WTC11 (cell line): ENCODE measurements around the gene NOPCHAP1. TPM values are rescaled to one million over a fixed set of nuclear protein-coding genes. Genes with fewer than 3 reads are reported as not detected.

Experiments used
- ATAC-seq: fragments of 200-7000 bp; cut with Tn5 transposase; 2 replicates; pipeline ENCODE4 v1.10.0; 2021; ENCODE audit warnings: mild to moderate bottlenecking, moderate library complexity
- CTCF ChIA-PET: fragments of 300-600 bp; sonication (Branson Sonifier 250); formaldehyde crosslinking; loops from one replicate; lab custom pipeline; 2021; ENCODE audit warnings: antibody characterized with exemption; lab: Charles Lee
- POLR2A ChIA-PET: fragments of 350-600 bp; sonication (Branson Sonifier 250); formaldehyde crosslinking; loops from one replicate; lab custom pipeline; 2021; ENCODE audit warnings: antibody characterized with exemption; lab: Charles Lee
- DNase-seq: peaks from one replicate; pipeline ENCODE4 v3.0.0; 2021; ENCODE audit warnings: low spot score
- H3K27ac Mint-ChIP-seq: 2 replicates; pipeline ENCODE4 v1.8.0; 2021; ENCODE audit warnings: mixed read lengths
- H3K27me3 Mint-ChIP-seq: 2 replicates; pipeline ENCODE4 v1.8.0; 2021; ENCODE audit warnings: low read depth, mild to moderate bottlenecking, moderate library complexity, mixed read lengths
- H3K36me3 Mint-ChIP-seq: 2 replicates; pipeline ENCODE4 v1.8.0; 2021; ENCODE audit warnings: mixed read lengths
- H3K4me1 Mint-ChIP-seq: 2 replicates; pipeline ENCODE4 v1.8.0; 2022; ENCODE audit warnings: mixed read lengths
- H3K4me3 Mint-ChIP-seq: 2 replicates; pipeline ENCODE4 v1.8.0; 2021; ENCODE audit warnings: mild to moderate bottlenecking, moderate library complexity, mixed read lengths
- H3K9me3 Mint-ChIP-seq: 2 replicates; pipeline ENCODE4 v1.8.0; 2021; ENCODE audit warnings: mixed read lengths
- CREM ChIP-seq: sonication (generic); formaldehyde crosslinking; IDR thresholded peaks from 2 replicates; pipeline ENCODE4 v1.8.1; 2022; ENCODE audit warnings: mild to moderate bottlenecking, missing genetic modification reagents, moderate library complexity
- CTCF ChIP-seq: fragments of 200-600 bp; IDR thresholded peaks from 2 replicates; pipeline ENCODE4 v1.8.0; 2022; ENCODE audit warnings: antibody characterized with exemption
- E2F1 ChIP-seq: sonication (generic); formaldehyde crosslinking; IDR thresholded peaks from 2 replicates; pipeline ENCODE4 v1.8.0; 2022; ENCODE audit warnings: mild to moderate bottlenecking, missing genetic modification reagents
- ELF4 ChIP-seq: sonication (generic); formaldehyde crosslinking; IDR thresholded peaks from 2 replicates; pipeline ENCODE4 v1.8.1; 2022; ENCODE audit warnings: low read depth, mild to moderate bottlenecking, moderate library complexity, missing genetic modification reagents
- FOXJ3 ChIP-seq: sonication (generic); formaldehyde crosslinking; IDR thresholded peaks from 2 replicates; pipeline ENCODE4 v1.9.0; 2021; ENCODE audit warnings: missing genetic modification reagents, mild to moderate bottlenecking, borderline replicate concordance
- FOXK1 ChIP-seq: sonication (generic); formaldehyde crosslinking; IDR thresholded peaks from 2 replicates; pipeline ENCODE4 v1.8.0; 2022; ENCODE audit warnings: mild to moderate bottlenecking, moderate library complexity, missing genetic modification reagents
- FOXP1 ChIP-seq: sonication (generic); formaldehyde crosslinking; IDR thresholded peaks from 2 replicates; pipeline ENCODE4 v1.8.0; 2022; ENCODE audit warnings: missing genetic modification reagents, mild to moderate bottlenecking, moderate library complexity, borderline replicate concordance
- HMGA2 ChIP-seq: fragments of 250-450 bp; sonication (Bioruptor Pico); IDR thresholded peaks from 2 replicates; pipeline ENCODE4 v1.4.0; 2021; ENCODE audit warnings: mild to moderate bottlenecking, moderate library complexity
- JUN ChIP-seq: sonication (generic); formaldehyde crosslinking; IDR thresholded peaks from 2 replicates; pipeline ENCODE4 v1.8.0; 2023; ENCODE audit warnings: mild to moderate bottlenecking, missing genetic modification reagents
- MAX ChIP-seq: sonication (generic); formaldehyde crosslinking; IDR thresholded peaks from 2 replicates; pipeline ENCODE4 v1.8.0; 2022; ENCODE audit warnings: mild to moderate bottlenecking, missing genetic modification reagents
- NFATC4 ChIP-seq: fragments of 250-450 bp; sonication (Bioruptor Pico); IDR thresholded peaks from 2 replicates; pipeline ENCODE4 v1.9.0; 2021; ENCODE audit warnings: mild to moderate bottlenecking
- NFE2L1 ChIP-seq: sonication (generic); formaldehyde crosslinking; IDR thresholded peaks from 2 replicates; pipeline ENCODE4 v1.8.1; 2023; ENCODE audit warnings: missing genetic modification reagents
- NR1H2 ChIP-seq: sonication (generic); formaldehyde crosslinking; IDR thresholded peaks from 2 replicates; pipeline ENCODE4 v1.9.0; 2021; ENCODE audit warnings: mild to moderate bottlenecking, moderate library complexity, missing genetic modification reagents
- NR2C2 ChIP-seq: sonication (generic); formaldehyde crosslinking; IDR thresholded peaks from 2 replicates; pipeline ENCODE4 v1.8.0; 2022; ENCODE audit warnings: mild to moderate bottlenecking, missing genetic modification reagents
- RORB ChIP-seq: fragments of 250-450 bp; sonication (Bioruptor Pico); IDR thresholded peaks from 2 replicates; pipeline ENCODE4 v1.9.0; 2021; ENCODE audit warnings: mild to moderate bottlenecking
- SP1 ChIP-seq: sonication (generic); formaldehyde crosslinking; conservative IDR thresholded peaks from 2 replicates; pipeline ENCODE4 v1.8.1; 2022; ENCODE audit warnings: missing genetic modification reagents
- TEAD4 ChIP-seq: sonication (generic); formaldehyde crosslinking; IDR thresholded peaks from 2 replicates; pipeline ENCODE4 v1.8.0; 2022; ENCODE audit warnings: mild to moderate bottlenecking, missing genetic modification reagents
- USF1 ChIP-seq: sonication (generic); formaldehyde crosslinking; IDR thresholded peaks from 2 replicates; pipeline ENCODE4 v1.8.0; 2022; ENCODE audit warnings: mild to moderate bottlenecking, missing genetic modification reagents
- ZNF263 ChIP-seq: sonication (generic); formaldehyde crosslinking; IDR thresholded peaks from 2 replicates; pipeline ENCODE4 v1.8.1; 2022; ENCODE audit warnings: low read depth, mild to moderate bottlenecking, moderate library complexity, missing genetic modification reagents
- ZNF396 ChIP-seq: fragments of 250-450 bp; sonication (Bioruptor Pico); IDR thresholded peaks from 2 replicates; pipeline ENCODE4 v1.8.0; 2021; ENCODE audit warnings: mild to moderate bottlenecking, moderate library complexity, borderline replicate concordance
- ZNF512 ChIP-seq: sonication (generic); formaldehyde crosslinking; IDR thresholded peaks from 2 replicates; pipeline ENCODE4 v1.8.1; 2022; ENCODE audit warnings: missing genetic modification reagents, borderline replicate concordance
- ZNF532 ChIP-seq: fragments of 250-450 bp; sonication (Bioruptor Pico); IDR thresholded peaks from 2 replicates; pipeline ENCODE4 v1.9.0; 2021; ENCODE audit warnings: mild to moderate bottlenecking, borderline replicate concordance
- ZNF671 ChIP-seq: fragments of 250-450 bp; sonication (Bioruptor Pico); IDR thresholded peaks from 2 replicates; pipeline ENCODE4 v1.8.0; 2021; ENCODE audit warnings: mild to moderate bottlenecking
- total RNA-seq: library from RNA; stranded (reverse); gene quantifications from 3 replicates; pipeline ENCODE4 v1.2.3, GENCODE V29; 2021

NOPCHAP1 gene
- total RNA-seq, 1 experiment from 2014 or later = 34.8 TPM

GRCh38 chr12:105030820-105031807, 45.0 kb downstream of the NOPCHAP1 start:
- Mint-ChIP-seq H3K36me3 (peaks cover 3% of the 10 kb centered on the region), H3K27ac (no peak overlapping the region; the same call in 1 of the 2 replicates), H3K4me3 (no peak overlapping the region), H3K9me3 (no peaks in the 10 kb centered on the region), H3K27me3 (no peaks in the 10 kb centered on the region), H3K4me1 (no peaks in the 10 kb centered on the region)
- ChIA-PET CTCF (no interaction called here), POLR2A (no interaction called here)
- no peak for TF ChIP-seq NR1H2 (CRISPR knock-in tag)
- no peak for TF ChIP-seq CTCF
- no peak for TF ChIP-seq CREM
- ATAC-seq (no peak), DNase-seq (no peak)

GRCh38 chr12:105032703-105033357, 46.7 kb downstream of the NOPCHAP1 start:
- ATAC-seq = no peak
- no peaks in the 10 kb centered on the region for H3K4me1 Mint-ChIP-seq
- DNase-seq = no peak
- no peak overlapping the region for H3K4me3 Mint-ChIP-seq
- H3K27me3 Mint-ChIP-seq = no peaks in the 10 kb centered on the region
- no peak overlapping the region for H3K27ac Mint-ChIP-seq
- POLR2A ChIA-PET = no interaction called here
- CTCF ChIA-PET = no interaction called here
- TF ChIP-seq ELF4 (CRISPR knock-in tag) (no peak), NFE2L1 (CRISPR knock-in tag) (no peak), SP1 (no peak), FOXJ3 (CRISPR knock-in tag) (no peak), NFATC4 (CRISPR knock-in tag) (no peak), ZNF512 (no peak)
- no peaks in the 10 kb centered on the region for H3K9me3 Mint-ChIP-seq
- peaks cover 3% of the 10 kb centered on the region for H3K36me3 Mint-ChIP-seq

GRCh38 chr12:105033851-105034250, 47.7 kb downstream of the NOPCHAP1 start:
- ChIA-PET CTCF (no interaction called here), POLR2A (no interaction called here)
- no peak for ATAC-seq
- Mint-ChIP-seq H3K27me3 (no peaks in the 10 kb centered on the region), H3K9me3 (no peaks in the 10 kb centered on the region), H3K27ac (no peak overlapping the region), H3K4me3 (no peak overlapping the region), H3K4me1 (no peaks in the 10 kb centered on the region), H3K36me3 (peaks cover 3% of the 10 kb centered on the region)
- no peak for DNase-seq
- TF ChIP-seq HMGA2 (CRISPR knock-in tag) (no peak), ZNF532 (CRISPR knock-in tag) (no peak), MAX (CRISPR knock-in tag) (no peak), ZNF263 (CRISPR knock-in tag) (no peak), TEAD4 (CRISPR knock-in tag) (no peak), ZNF671 (no peak), FOXP1 (CRISPR knock-in tag) (no peak), NR2C2 (CRISPR knock-in tag) (no peak), FOXK1 (CRISPR knock-in tag) (no peak), RORB (CRISPR knock-in tag) (no peak), JUN (CRISPR knock-in tag) (no peak), USF1 (CRISPR knock-in tag) (no peak), ZNF396 (no peak), E2F1 (CRISPR knock-in tag) (no peak)
